NCI-H146 (cell line): Measurements from ENCODE around the gene DLGAP1.

ENCODE experiments used
- DNase-seq: peaks from one replicate; lab custom pipeline; 2025; lab: John Stamatoyannopoulos, UW

DLGAP1 gene

GRCh38 chr18:3773303-3773702 is 681.8 kb downstream of the DLGAP1 start:
- peak; percentile 16 for DNase-seq

GRCh38 chr18:3771121-3771971 is 683.8 kb downstream of the DLGAP1 start:
- DNase-seq, result peak; percentile 84

GRCh38 chr18:3761266-3761665 is 693.8 kb downstream of the DLGAP1 start:
- DNase-seq, result no peak

- DNase-seq, result no peak
These were observed 694.4 kb downstream of the DLGAP1 start for GRCh38 chr18:3760741-3761140.

GRCh38 chr18:3759099-3759498 is 696.0 kb downstream of the DLGAP1 start:
- no peak for DNase-seq

GRCh38 chr18:3758531-3758930 is 696.6 kb downstream of the DLGAP1 start:
- no peak for DNase-seq

GRCh38 chr18:3757361-3757760 is 697.7 kb downstream of the DLGAP1 start:
- DNase-seq, result no peak

- no peak for DNase-seq
These were observed 702.0 kb downstream of the DLGAP1 start for GRCh38 chr18:3753106-3753505.

- DNase-seq, result no peak
These were observed 707.0 kb downstream of the DLGAP1 start for GRCh38 chr18:3748086-3748485.

- DNase-seq, result no peak
These were observed 707.7 kb downstream of the DLGAP1 start for GRCh38 chr18:3747176-3747973.

GRCh38 chr18:3742541-3742940 is 712.6 kb downstream of the DLGAP1 start:
- no peak for DNase-seq

- DNase-seq, result no peak
These were observed 713.8 kb downstream of the DLGAP1 start for GRCh38 chr18:3741333-3741732.

- DNase-seq, result no peak
These were observed 726.2 kb downstream of the DLGAP1 start for GRCh38 chr18:3728704-3729437.

- DNase-seq, result no peak
These were observed 727.8 kb downstream of the DLGAP1 start for GRCh38 chr18:3727274-3727673.

- peak; percentile 89 for DNase-seq
These were observed 728.7 kb downstream of the DLGAP1 start for GRCh38 chr18:3726238-3726951.

GRCh38 chr18:3725115-3725514 is 730.0 kb downstream of the DLGAP1 start:
- no peak for DNase-seq

- no peak for DNase-seq
These were observed 731.6 kb downstream of the DLGAP1 start for GRCh38 chr18:3723554-3723953.

GRCh38 chr18:3722649-3723433 is 732.3 kb downstream of the DLGAP1 start:
- no peak for DNase-seq

GRCh38 chr18:3721771-3722648 is 733.1 kb downstream of the DLGAP1 start:
- no peak for DNase-seq
